ENCODE results near the gene PDE9A.

PDE9A gene

DNA sequence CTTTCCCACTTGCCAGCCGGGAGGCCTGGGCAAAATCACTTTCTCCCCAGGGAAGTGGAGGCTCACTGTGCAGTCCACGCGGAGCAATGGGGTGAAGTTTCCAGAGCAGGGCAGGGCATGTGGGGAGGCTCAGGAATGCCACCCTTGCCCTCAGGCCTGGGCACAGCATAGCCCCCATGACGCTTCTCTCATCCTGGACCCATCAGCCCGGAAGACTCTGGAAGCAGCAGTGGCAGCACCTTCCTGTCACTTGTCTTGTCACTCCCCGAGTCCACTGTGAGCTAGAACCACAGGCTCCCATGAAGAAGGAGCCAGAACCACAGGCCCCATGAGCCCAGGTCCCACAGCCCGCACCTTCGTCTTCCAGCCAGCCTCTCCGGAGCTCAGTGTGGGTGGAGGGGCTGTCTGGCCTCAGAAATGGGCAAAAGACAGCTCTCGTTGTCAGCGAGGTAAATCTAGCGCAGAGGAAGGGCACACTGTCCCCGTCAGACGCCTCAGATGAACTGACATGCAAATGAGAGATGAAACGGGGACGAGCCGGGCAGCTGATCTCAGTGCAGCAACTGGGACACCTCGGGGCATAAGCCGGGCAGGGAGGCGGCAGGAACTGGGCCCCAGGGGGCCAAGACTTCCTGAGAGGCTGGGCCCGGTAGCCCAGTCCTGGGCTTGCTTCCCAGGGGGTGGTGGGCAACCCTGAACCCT is 6.1 kb downstream of the PDE9A start:
- DNase-seq = no peak

DNA sequence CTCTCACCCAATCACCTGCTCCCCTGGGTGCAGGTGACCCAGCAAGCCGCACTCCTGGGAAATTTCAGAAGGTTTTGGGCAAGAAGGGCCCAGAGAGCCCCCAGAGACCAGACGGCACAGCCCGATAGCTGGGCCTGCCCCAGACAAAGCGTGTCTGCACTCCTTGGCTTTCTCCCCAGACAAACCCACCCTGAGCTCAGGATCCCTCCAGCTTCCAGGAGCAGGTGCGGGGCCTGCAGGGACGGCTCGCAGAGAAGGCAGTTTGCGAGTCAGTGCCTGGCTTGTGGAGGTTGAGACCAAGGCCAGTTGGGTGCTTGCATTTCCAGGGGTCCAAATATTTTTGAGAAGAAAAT is 6.7 kb downstream of the PDE9A start:
- no peak for DNase-seq

DNA sequence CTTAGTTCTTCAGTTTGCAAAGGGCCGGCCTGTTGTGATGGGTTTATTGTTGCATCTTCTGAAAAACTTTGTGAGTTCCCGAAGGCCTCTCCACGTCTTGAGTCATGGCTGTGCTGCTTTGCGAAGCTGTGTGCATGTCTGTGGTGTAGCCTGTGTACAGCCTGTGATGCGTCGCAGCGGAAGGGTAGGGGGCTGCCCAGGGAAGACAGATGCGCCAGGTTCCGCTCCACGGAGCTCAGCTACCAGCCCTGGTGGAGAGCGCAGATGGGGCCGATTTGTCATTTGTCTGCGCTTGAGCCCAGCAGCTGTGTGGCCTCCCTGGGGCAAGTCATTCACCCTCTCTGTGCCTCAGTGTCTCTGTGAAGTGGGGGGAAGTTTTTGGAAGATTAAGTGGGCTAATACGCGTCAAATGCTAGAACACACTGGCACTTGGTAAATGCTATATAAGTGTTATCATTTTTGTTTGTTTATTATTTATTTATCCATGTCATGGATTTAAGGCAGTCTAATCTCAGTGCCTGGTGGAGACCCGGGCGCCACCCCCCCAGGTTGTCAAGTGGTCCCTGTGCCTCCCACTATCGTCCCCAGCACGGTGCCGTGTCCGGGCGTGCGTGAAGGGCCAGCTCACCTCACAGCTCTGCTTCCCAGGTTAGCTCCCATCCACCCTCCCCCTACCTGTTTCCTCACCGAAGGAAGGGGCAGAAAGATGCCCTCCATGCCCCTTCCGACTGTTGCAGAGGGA is 8.4 kb downstream of the PDE9A start:
- no peak for DNase-seq

DNA sequence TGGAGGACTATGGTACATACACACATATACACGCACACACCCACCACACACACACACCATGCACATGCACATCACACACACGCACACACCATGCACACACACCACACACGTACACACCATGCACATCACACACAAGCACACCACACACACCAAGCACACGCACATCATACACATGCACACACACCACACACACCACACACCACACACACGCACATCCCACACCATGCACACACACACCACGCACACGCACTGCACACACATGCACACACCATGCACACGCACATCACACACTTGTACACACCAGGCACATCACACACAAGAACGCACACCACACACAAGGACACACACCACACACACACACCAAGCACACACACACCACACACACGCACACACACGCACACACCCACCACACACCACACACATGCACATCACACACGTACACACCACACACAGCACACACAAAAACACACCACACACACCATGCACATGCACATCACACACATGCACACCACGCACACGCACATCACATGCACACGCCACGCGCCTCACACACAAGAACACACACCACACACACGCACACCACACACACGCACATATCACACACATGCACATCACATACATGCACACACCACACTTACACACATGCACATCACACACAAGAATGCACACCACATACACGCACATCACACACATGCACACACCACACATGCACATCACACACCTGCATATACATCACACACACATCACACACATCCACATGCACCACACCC is 9.2 kb downstream of the PDE9A start:
- DNase-seq = no peak

DNA sequence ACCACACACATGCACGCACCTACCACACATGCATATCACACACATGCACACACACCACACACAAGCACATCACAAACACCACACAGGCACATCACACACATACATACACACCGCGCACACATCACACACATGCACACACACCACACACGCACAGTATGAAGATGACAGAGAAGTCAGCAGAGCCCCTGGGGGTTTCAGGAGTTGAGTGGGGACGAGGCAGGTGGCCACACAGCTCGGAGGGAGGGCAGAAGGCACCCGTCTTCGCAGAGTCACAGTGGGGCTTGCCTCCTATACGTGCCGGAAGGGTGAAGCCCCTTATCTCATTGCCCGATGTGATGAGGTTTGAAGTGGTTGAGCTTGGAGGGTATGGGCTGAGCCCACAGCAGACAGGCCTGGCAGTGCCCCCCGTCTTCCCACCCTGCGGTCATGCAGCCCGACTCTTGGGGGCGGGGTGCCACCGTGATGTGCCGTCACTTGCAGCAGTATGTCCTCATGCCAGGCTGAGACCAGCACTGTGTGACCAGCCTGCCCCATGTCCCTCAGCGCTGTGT is 9.9 kb downstream of the PDE9A start:
- no peak for DNase-seq

DNA sequence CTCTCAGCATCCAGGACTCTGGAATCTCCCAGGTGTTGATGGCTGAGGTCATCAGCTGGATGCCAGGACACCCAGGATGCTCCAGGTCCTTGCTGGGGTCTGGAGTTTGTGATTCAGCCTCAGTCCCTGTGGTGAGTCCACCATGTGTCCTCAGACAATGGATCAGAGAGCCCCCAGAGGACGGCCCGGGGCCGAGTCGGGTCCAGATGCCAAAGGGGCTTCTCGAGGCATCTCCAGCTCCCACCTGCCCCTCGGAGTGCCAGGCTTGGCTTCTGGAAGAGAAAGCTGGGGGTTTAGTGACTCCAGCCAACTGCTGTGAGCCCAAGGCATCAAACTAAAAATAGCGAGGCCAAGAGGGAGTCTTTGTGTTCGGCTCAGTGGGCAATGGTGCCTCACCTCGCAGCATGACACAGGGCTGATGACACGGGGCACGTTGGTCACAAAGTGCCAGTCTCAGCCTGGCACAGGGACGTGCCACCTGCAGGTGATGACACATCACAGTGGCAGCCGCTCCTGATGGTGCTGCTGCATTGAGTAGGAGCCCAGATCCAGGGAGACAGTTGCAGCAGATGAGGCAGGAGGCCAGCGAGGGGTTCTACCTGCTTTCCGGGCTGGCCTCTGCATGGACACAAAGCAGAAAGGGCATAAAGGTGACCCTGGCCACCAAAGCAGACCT is 10.6 kb downstream of the PDE9A start:
- no peak for DNase-seq

DNA sequence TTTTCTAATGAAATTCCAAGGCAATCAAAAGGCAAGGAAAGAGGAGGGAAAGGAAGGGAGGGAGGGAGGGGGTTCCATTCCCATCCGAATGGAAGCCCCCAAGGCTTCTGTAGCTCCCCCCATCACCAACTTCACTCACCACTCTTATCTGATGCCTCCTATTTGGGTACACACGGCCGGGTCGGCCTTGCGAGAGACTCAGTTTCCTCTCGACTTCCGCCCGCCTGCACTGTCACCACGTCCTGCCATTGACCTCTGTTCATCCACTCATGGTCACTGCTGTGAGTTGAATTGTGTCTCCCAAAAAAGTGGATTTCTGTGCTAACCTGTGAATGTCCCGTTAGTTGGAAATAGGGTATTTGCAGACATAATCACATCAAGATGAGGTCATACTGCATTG is 11.2 kb downstream of the PDE9A start:
- DNase-seq = no peak

DNA sequence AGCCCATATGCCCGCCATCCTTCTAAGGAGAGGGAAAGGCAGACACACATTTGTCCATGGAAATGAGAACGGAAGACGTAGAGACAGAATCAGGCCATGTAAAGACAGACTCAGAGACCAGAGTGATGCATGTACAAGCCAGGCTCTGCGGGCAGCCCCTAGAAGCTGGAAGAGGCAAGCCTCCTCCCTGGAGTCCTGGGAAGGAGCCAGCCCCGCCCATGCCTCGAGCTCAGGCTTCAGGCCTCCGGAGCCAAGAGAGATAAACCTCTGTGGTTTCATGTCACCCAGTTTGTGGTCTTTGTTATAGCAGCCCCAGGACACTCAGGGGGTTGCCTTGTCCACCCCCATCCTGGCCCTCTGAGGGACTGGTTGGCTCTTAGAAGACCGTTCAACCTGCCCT is 11.6 kb downstream of the PDE9A start:
- no peak for DNase-seq

DNA sequence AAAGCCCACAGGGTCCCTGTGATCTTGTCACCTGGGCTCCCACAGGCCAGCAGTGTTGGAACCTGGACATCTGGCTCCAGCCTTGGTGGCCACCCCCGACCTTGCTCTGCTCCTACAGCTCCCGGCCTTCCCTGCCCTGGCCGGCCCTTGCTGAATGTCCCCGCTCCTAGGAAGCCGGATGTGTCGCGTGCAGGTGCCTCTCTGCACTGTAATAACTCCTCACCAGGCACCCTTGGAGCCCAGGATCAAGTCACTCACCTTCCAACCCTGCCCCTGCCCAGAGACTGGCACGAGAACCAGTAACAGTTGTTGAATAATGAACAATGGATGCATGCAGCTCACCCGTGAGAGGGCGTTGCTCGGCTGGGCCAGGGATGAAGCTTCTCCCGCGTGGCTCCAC is 12.1 kb downstream of the PDE9A start:
- DNase-seq = no peak

DNA sequence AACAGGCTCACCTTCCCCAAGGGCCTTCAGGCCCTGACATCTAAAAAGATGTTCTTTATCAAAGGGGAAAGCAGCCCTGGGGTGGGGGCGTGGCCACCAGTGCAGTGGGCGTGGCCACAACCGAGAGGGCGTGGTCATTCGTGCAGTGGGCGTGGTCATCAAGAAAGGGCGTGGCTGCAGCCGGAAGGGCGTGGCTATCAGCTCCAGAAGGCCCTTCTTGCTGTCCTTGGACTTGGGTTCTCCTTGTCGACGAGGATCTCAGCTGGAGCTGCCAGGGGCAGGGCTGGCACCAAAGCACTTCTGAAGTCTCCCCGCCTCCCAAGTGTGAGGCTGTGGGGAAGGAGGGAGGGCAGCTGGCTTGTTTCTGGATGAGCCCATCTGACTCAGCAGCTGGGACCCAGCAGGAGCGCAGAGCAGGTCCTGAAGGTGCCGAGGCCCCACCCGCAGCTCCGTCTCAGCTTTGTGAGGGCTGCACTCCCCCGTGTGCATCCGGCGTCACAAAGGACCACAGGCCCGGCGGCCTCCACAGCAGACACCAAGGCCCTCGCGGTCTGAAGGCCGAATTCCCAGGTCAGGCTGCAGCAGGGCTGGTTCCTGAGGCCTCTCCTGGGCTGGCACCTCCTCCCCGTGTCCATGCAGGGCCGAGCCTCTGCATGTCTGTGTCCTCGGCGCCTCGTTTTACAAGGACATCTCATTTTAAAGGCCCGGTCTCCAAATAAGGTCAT is 12.8 kb downstream of the PDE9A start:
- DNase-seq = no peak

DNA sequence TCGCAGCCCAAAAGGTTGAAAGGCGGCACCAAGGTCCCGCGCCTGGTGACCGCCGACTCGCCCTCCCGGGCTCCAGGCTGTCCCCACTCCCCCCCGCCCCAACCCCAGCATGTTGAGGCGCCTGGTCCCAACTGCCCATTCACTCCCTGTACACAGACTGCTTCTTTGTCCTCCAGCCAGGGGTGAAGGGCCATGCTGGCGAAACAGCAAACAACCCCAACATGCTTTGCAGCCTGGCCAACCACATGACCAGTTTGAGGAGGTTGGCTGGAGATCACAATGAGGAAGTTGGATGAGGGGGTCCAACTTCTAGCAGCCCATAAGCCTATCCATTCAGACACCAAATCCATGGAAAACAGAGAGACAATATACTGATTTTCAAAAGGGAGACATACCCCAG is 13.5 kb downstream of the PDE9A start:
- DNase-seq = no peak

DNA sequence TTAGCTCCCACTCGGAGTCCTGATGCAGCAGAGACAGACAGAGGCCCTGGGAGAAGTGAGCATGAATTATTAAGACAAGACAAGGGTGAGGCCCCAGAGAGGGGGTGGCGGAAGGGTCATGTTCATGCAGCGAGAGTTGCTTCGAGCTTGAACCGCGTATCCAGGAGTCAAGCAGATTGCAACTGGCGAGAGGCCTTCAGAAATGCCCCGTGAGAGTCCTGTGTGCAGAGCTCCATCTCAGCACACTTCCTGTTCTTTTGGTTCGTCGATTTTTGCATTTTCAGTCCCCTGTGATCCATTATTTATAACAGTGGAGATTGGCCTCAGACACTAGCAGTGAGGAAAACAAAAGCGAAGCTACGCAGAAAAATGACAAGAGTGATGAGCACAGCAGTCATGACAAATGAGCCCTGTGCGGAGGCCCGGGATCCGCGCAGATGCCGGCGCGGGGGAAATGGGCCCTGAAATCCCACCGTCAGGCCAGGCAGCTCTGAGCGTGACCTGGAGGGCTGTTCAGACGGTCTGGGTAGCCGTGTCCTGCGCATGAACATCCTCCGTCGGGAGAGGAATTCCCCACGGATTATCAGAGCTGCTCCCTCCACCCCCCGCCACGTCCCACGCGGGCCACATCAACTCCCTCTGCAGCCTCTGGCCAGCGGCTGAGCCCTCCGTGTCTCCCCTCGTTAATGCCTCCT is 15.0 kb downstream of the PDE9A start:
- no peak for DNase-seq

DNA sequence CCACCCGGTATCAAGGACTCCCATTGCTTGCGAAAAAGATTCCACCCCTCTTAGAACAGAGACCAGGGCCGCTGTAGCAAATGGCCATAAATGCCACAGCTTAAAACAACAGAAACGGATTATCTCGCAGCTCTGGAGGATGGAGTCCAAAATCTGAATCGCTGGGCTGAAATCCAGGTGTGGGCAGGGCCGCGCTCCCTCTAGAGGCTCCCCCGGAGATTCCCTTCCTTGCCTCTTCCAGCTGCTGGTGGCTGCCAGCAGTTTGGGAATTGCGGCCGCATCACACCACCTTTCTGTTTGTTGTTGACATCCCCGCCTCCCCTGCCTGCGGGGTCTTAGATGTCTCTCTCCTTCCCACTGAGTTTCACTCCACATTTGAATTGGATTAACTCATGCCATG is 15.6 kb downstream of the PDE9A start:
- DNase-seq = no peak

DNA sequence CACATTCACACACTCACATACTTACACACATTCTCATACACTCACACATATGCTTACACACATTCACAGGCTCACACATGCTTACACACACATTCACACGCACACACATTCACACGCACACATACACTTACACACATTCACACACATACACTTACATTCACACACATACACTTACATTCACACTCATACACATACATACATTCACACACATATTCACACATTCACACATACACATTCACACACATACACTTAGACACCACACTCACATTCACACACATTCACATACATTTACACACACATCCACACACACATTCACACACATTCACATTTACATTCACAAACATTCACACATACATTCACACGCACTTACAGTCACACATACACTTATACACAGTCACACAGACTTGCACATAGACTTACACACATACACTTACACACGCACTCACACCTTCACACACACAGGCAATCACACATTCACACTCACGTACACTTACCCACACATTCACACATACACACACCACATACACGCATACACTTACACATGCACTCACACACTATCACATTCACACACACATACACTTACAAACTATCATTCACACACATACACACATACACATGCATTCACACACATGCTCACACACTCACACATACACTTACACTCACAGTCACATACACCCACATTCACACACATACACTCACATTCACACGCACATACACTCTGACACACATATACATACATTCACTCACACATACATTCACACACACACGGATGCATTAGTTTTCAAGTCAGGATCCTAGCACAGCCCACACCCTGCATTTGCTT is 16.8 kb downstream of the PDE9A start:
- DNase-seq = no peak

DNA sequence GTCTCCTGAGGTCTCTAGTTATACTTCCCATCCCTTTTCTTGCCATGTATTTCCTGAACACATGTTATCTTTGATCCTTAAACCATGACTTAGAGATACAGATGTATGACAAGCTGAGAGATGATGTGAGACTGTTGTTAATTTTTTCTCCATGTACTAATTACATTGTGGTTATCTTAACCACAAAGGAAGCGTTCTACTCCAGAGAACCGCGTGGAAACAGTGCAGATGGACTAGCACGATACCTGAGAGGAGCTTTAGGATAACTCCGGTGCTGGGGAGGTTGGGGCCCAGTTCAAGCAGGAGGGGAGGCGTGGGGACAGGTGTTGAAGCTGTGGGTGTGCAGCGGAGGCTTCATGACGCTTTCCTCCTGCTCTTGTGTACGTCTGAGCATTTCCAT is 17.5 kb downstream of the PDE9A start:
- DNase-seq = no peak

DNA sequence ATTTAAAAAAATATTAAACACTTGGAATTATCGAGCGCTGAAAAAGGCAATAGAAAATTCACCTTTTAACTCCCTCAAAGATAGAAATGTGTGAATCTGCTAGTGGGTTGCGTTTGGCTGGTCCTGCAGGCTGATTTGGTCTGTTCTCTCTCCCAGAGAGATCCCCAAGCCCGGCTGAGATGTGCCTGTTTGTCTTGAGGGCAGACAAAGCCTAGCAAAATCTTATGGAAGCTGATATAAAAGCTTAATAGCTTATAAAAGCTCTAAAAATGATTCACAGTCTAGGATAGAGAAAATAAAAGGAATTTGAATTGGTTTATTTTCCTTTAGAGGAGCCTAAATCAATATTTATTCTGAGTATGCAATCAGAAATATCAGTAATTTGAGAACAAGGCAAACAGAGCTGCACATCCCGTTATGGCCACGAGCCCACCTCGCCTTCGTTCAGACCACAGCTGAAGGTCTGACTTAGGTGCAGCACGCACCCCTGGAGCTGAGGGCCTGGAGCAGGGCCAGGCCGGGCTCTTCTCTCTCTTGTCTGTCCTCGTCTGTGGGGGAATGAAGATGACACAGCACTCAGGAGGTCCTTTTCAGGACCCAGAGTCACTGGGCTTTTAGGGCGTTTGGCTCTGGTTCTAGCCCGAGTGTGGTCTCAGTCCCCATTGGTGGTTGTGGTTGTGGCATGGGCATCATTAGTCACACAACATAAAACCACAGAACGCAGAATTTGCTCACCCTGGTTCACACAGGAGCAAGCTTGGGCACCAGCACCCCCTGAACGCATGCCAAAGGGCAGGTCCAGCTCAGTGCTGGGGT is 18.6 kb downstream of the PDE9A start:
- no peak for DNase-seq

DNA sequence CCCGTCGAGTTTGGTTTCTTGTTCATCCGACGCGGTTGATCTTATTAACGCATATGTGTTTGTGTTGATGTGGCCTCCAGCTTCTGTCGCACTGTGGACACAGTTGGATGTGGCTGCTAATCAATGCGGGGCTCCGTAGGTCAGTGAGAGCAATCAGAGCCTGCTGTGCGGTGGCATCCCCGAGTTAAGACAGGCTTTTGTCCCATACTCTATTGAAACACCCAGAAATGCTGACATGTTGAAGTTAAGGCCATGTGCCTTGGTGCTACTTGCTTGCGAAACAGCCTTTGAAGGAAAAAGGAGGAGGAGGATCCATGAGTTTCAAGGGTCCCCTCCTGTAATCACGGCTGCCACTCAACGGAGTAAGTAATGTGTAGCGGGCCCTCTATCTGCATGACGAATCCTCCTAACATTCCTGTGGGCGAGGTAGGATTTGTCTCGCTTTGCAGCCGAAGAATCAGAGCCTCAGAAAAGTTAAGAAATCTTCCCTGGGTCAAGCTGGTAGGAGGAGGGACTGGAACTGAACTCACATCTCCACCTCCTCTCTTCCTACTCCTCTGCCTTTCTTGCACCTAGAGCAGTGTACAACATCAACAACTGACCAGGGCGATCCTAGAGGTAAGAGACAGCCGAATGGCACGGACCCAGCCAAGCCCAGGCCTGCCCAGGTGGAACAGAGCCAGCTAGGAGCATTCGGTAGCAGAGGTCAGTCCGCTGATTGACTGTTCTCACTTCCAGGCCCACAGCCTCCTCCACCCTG is 19.5 kb downstream of the PDE9A start:
- no peak for DNase-seq

DNA sequence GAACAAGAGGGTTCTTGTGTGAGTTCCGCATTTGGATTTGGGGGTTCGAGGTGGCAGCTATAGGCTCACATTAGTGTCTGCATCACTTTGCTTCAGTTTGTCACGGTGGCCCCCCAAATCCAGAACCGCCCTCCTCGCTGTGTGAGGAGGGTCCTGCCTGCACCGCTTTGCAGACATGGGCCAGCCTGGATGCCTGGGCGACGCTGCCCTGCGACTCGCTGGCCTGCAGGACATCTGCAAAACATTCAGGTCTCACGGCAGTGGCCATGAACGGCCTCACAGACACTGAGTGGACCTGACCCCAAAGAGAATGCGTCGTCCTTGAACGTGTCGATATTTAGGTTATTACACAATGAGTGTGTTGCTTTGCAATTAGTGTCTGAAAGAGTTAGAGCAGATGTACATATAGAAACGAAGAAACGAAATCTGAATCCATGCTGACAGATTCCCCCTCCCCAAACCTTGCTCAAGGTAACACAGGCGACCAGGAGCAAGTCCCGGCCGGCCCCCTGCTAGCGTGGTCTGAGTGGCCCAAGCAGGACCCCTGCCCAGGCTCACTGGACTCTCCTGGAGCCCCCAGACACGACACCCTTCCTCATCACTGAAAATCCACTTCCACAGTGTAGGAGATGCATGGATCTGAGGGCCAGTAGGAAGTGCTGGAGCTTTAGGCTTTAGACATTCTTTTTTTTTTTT is 20.4 kb downstream of the PDE9A start:
- DNase-seq = no peak

Data from NCI-H510A (cell line).